Naive thymus-derived CD4-positive, alpha-beta T cell (primary cell): ENCODE data around the gene OR2T3. TPM values are rescaled to one million over a fixed set of nuclear protein-coding genes. Genes with fewer than 3 reads are reported as not detected.
"Not testable (repeated sequence)": the region's sequence is repeated elsewhere in the genome, so short reads cannot be mapped to it uniquely, and the experiment has no call there.

ENCODE experiments used
- ATAC-seq: fragments of 150-1000 bp; cut with Tn5 transposase; 2 replicates; pipeline ENCODE4 v1.10.0; 2021; ENCODE audit warnings: mild to moderate bottlenecking, moderate library complexity
- CTCF ChIA-PET: fragments of 350-600 bp; sonication (Branson Sonifier 250); formaldehyde crosslinking; loops from one replicate; lab custom pipeline; 2021; ENCODE audit warnings: antibody characterized with exemption; lab: Charles Lee
- POLR2A ChIA-PET: fragments of 350-600 bp; sonication (Branson Sonifier 250); formaldehyde crosslinking; loops from one replicate; lab custom pipeline; 2021; ENCODE audit warnings: antibody characterized with exemption, inconsistent platforms; lab: Charles Lee
- DNase-seq, 9 donors: peaks; one replicate each; pipeline versions ENCODE4 v3.0.0 to v3.0.0-alpha.2; 2020 to 2022; ENCODE audit warnings: mixed read lengths in 1 of 9
- H3K27ac ChIP-seq: one replicate; pipeline ENCODE4 v1.7.0; 2013; ENCODE audit warnings: mild to moderate bottlenecking, low read depth, low read length, moderate library complexity
- H3K27me3 ChIP-seq, 2 donors: one replicate each; pipeline ENCODE4 v1.7.0; 2013; ENCODE audit warnings: low read length in 2 of 2, mild to moderate bottlenecking in 2 of 2, moderate library complexity in 2 of 2; ENCODE audit not compliant: control insufficient read depth in 2 of 2, insufficient read depth in 2 of 2
- H3K36me3 ChIP-seq, 3 experiments: 1 replicate in 2 of 3; 2 replicates in 1 of 3; pipeline ENCODE4 v1.7.0; 2013; ENCODE audit warnings: low read length in 3 of 3, mild to moderate bottlenecking in 3 of 3, moderate library complexity in 1 of 3; ENCODE audit not compliant: insufficient read depth in 3 of 3, control insufficient read depth in 2 of 3
- H3K4me1 ChIP-seq, 2 donors: one replicate each; pipeline ENCODE4 v1.7.0; 2013; ENCODE audit warnings: low read length in 2 of 2, mild to moderate bottlenecking in 2 of 2, moderate library complexity in 1 of 2; ENCODE audit not compliant: control insufficient read depth in 2 of 2, insufficient read depth in 2 of 2
- H3K4me3 ChIP-seq: 2 replicates; pipeline ENCODE4 v1.7.0; 2013; ENCODE audit warnings: mild to moderate bottlenecking, low read length
- H3K9me3 ChIP-seq, 3 experiments: 1 replicate in 2 of 3; 2 replicates in 1 of 3; pipeline ENCODE4 v1.7.0; 2013; ENCODE audit warnings: low read length in 3 of 3; ENCODE audit not compliant: control insufficient read depth in 2 of 3
- H3K27ac Mint-ChIP-seq, 9 donors: one replicate each; pipeline ENCODE4 v1.8.0; 2020 to 2022; ENCODE audit warnings: mixed read lengths in 9 of 9, mild to moderate bottlenecking in 8 of 9, moderate library complexity in 5 of 9, inconsistent platforms in 2 of 9
- H3K27me3 Mint-ChIP-seq, 5 donors: one replicate each; pipeline ENCODE4 v1.8.0; 2021 to 2022; ENCODE audit warnings: mixed read lengths in 5 of 5, mild to moderate bottlenecking in 1 of 5
- H3K36me3 Mint-ChIP-seq, 5 donors: one replicate each; pipeline ENCODE4 v1.8.0; 2020 to 2022; ENCODE audit warnings: mixed read lengths in 5 of 5, mild to moderate bottlenecking in 3 of 5, inconsistent platforms in 1 of 5
- H3K4me1 Mint-ChIP-seq, 7 donors: one replicate each; pipeline ENCODE4 v1.8.0; 2020 to 2022; ENCODE audit warnings: mixed read lengths in 7 of 7, mild to moderate bottlenecking in 3 of 7, inconsistent platforms in 1 of 7
- H3K4me3 Mint-ChIP-seq, 10 donors: one replicate each; pipeline ENCODE4 v1.8.0; 2020 to 2022; ENCODE audit warnings: mild to moderate bottlenecking in 10 of 10, mixed read lengths in 10 of 10, moderate library complexity in 6 of 10, inconsistent platforms in 2 of 10
- H3K9me3 Mint-ChIP-seq, 11 donors: one replicate each; pipeline ENCODE4 v1.8.0; 2020 to 2022; ENCODE audit warnings: mixed read lengths in 11 of 11, mild to moderate bottlenecking in 4 of 11, inconsistent platforms in 1 of 11, moderate library complexity in 1 of 11
- intact Hi-C, 2 donors: fragments of 100-400 bp; cut with micrococcal nuclease; formaldehyde crosslinking; loops; one replicate each; pipeline ENCODE4 v1.15.1; 2023
- polyA plus RNA-seq, 2 donors: library from polyadenylated mRNA; unstranded; fragments of 300-500 nt; fragmentation: Illumina TruSeq; gene quantifications; one replicate each; pipeline ENCODE4 v1.2.3, GENCODE V29; 2021
- total RNA-seq, 6 experiments: library from RNA in 5 of 6; stranded (reverse) in 5 of 6; gene quantifications; 1 replicate in 5 of 6; 2 replicates in 1 of 6; pipeline ENCODE4 v1.2.3 and lab custom pipeline; 2021 to 2026

Gene OR2T3
- total and polyA plus RNA-seq, 7 experiments from 2014 or later = not detected

DNA sequence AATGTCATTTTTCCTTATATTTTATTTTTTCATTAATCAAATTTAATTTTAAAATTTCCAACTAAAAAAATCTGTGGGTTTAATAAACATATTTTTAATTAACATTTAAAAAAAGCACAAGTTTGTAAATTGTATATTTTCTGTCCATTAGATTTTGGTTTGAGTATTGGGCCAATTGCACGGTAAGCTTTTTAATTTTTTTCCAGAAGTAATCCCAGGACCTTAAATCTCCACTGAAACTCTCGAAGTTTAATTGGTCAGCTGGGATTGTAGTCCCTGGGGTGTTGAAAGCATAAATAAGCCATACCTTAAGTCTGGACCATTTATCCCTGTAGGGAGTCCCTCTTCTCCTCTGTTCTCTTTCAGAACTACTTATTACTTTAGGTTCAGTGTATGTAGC is 34.6 kb downstream of the OR2T3 start, which contains the start of gene OR2G6:
Gene OR2G6, plus strand, starts transcription at position 301 of the 400 bp plus-strand sequence. CDS start 13,574 bp downstream, outside the sequence.
- H3K4me3 Mint-ChIP-seq, H3K9me3 ChIP-seq, POLR2A ChIA-PET, H3K9me3 Mint-ChIP-seq, H3K4me3 ChIP-seq, H3K36me3 Mint-ChIP-seq, H3K4me1 ChIP-seq, intact Hi-C loops, CTCF ChIA-PET, H3K27me3 Mint-ChIP-seq, DNase-seq, H3K27ac Mint-ChIP-seq, H3K27me3 ChIP-seq, H3K36me3 ChIP-seq, H3K27ac ChIP-seq, H3K4me1 Mint-ChIP-seq, ATAC-seq: not testable (repeated sequence)

DNA sequence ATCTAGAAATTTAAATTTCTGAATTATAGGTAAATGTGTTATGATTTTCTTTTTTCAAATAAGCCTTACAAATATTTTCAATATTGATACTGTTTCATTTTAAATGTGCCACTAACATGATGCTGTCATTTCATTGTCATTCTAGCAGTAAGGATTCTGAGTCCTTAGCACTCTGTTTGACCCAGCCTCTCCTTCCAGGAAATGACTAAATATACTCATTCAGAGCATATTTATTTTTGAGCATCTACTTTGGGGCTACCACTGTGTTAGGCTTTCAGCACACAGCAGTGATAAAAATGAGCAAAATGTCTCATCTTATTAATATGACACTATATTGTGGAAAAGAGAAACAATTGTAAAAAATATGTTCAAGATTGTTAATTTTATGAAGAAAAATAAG is 37.1 kb downstream of the OR2T3 start:
- H3K4me3 ChIP-seq = not testable (repeated sequence)

DNA sequence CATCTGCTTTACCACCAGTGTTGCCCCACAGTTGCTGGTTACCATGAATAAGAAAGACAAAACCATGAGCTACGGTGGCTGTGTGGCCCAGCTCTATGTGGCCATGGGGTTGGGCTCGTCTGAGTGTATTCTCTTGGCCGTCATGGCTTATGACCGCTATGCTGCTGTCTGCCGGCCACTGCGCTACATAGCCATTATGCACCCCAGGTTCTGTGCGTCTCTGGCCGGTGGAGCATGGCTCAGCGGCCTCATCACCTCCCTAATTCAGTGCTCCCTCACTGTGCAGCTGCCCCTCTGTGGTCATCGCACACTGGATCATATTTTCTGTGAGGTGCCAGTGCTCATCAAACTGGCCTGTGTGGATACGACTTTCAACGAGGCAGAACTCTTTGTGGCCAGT is 48.7 kb downstream of the OR2T3 start:
- H3K4me1 ChIP-seq = no peaks in the 10 kb centered on the region
- no peak overlapping the region for H3K27ac ChIP-seq
- peaks cover 0 to 5% (median 0%) of the 10 kb centered on the region in 5 donors for H3K27me3 Mint-ChIP-seq
- no peak overlapping the region for H3K27ac Mint-ChIP-seq
- no peak overlapping the region for H3K4me3 Mint-ChIP-seq
- intact Hi-C loops = loop anchor here in 1 of 2 donors (10.0 kb wide), 1 partner anchor 73 kb away; the partner anchor contains the start of gene OR2T10
- no peak overlapping the region for H3K4me3 ChIP-seq
- ChIA-PET CTCF (no interaction called here), POLR2A (no interaction called here)
- ATAC-seq = no peak
- H3K36me3 Mint-ChIP-seq = peaks cover 0 to 4% (median 0%) of the 10 kb centered on the region in 5 donors
- no peaks in the 10 kb centered on the region for H3K36me3 ChIP-seq
- H3K27me3 ChIP-seq = no peaks in the 10 kb centered on the region
- H3K4me1 Mint-ChIP-seq = peaks cover 0 to 1% (median 0%) of the 10 kb centered on the region in 7 donors
- DNase-seq = no peak
- H3K9me3 Mint-ChIP-seq = peaks cover 0 to 12% (median 3%) of the 10 kb centered on the region in 11 donors
- H3K9me3 ChIP-seq = no peaks in the 10 kb centered on the region

More for the DNA sequence above, 37.1 kb downstream of the OR2T3 start:
- H3K27ac ChIP-seq, CTCF ChIA-PET, H3K27me3 ChIP-seq, H3K27ac Mint-ChIP-seq, H3K36me3 Mint-ChIP-seq, H3K4me1 ChIP-seq, H3K36me3 ChIP-seq, H3K4me1 Mint-ChIP-seq, H3K9me3 Mint-ChIP-seq, POLR2A ChIA-PET, H3K9me3 ChIP-seq, H3K4me3 Mint-ChIP-seq, H3K27me3 Mint-ChIP-seq, ATAC-seq, intact Hi-C loops, DNase-seq: not testable (repeated sequence)

Other genes starting within 250 kb of the OR2T3 start
- gene OR2M4, start 241.9 kb upstream of the OR2T3 start, total RNA-seq = not detected
- gene OR2M4, start 241.9 kb upstream of the OR2T3 start, polyA plus RNA-seq = not detected
- gene OR2T33, start 195.4 kb upstream of the OR2T3 start, total RNA-seq = not detected
- gene OR2T33, start 195.4 kb upstream of the OR2T3 start, polyA plus RNA-seq = not detected
- gene OR2T12, start 169.9 kb upstream of the OR2T3 start, total RNA-seq = not detected
- not detected for gene OR2T12, start 169.9 kb upstream of the OR2T3 start, polyA plus RNA-seq
- not detected for gene OR2M7, start 148.8 kb upstream of the OR2T3 start, total RNA-seq
- not detected for gene OR2M7, start 148.8 kb upstream of the OR2T3 start, polyA plus RNA-seq
- gene OR14C36, start 124.6 kb upstream of the OR2T3 start, total RNA-seq = not detected
- not detected for gene OR14C36, start 124.6 kb upstream of the OR2T3 start, polyA plus RNA-seq
- gene OR2T4, start 111.7 kb upstream of the OR2T3 start, total RNA-seq = not detected
- not detected for gene OR2T4, start 111.7 kb upstream of the OR2T3 start, polyA plus RNA-seq
- not detected for gene OR2T6, start 97.6 kb upstream of the OR2T3 start, total RNA-seq
- not detected for gene OR2T6, start 97.6 kb upstream of the OR2T3 start, polyA plus RNA-seq
- not detected for gene OR2T1, start 70.3 kb upstream of the OR2T3 start, total RNA-seq
- not detected for gene OR2T1, start 70.3 kb upstream of the OR2T3 start, polyA plus RNA-seq
- gene OR2T2, start 27.7 kb upstream of the OR2T3 start, total RNA-seq = not detected
- gene OR2T2, start 27.7 kb upstream of the OR2T3 start, polyA plus RNA-seq = under 1 TPM in 1 of 2 donors, not detected in 1; 0.44 TPM
- gene OR2T5, start 15.2 kb downstream of the OR2T3 start, total RNA-seq = not detected
- gene OR2T5, start 15.2 kb downstream of the OR2T3 start, polyA plus RNA-seq = not detected
- gene OR2G6, start 34.7 kb downstream of the OR2T3 start, total RNA-seq = not detected
- not detected for gene OR2G6, start 34.7 kb downstream of the OR2T3 start, polyA plus RNA-seq
- not detected for gene OR2T29, start 89.4 kb downstream of the OR2T3 start, total RNA-seq
- gene OR2T29, start 89.4 kb downstream of the OR2T3 start, polyA plus RNA-seq = not detected
- gene OR2T34, start 101.4 kb downstream of the OR2T3 start, total RNA-seq = not detected
- gene OR2T34, start 101.4 kb downstream of the OR2T3 start, polyA plus RNA-seq = under 1 TPM in 1 of 2 donors, not detected in 1; 0.47 TPM
- gene OR2T10, start 124.3 kb downstream of the OR2T3 start, total RNA-seq = not detected
- not detected for gene OR2T10, start 124.3 kb downstream of the OR2T3 start, polyA plus RNA-seq
- not detected for gene OR2T11, start 161.7 kb downstream of the OR2T3 start, total RNA-seq
- gene OR2T11, start 161.7 kb downstream of the OR2T3 start, polyA plus RNA-seq = not detected
- not detected for gene OR2T35, start 171.9 kb downstream of the OR2T3 start, total RNA-seq
- gene OR2T35, start 171.9 kb downstream of the OR2T3 start, polyA plus RNA-seq = not detected
- not detected for gene OR2T27, start 182.2 kb downstream of the OR2T3 start, total RNA-seq
- gene OR2T27, start 182.2 kb downstream of the OR2T3 start, polyA plus RNA-seq = not detected
- not detected for gene OR14I1, start 229.4 kb downstream of the OR2T3 start, total RNA-seq
- gene OR14I1, start 229.4 kb downstream of the OR2T3 start, polyA plus RNA-seq = not detected